Activated B cell treated with CpG ODN at 0.5 μM for 24 hours (primary cell): ENCODE data around the gene MTERF2. TPM values are rescaled to one million over a fixed set of nuclear protein-coding genes. Genes with fewer than 3 reads are reported as not detected.

Source experiments
- ATAC-seq: fragments of 200-7000 bp; cut with Tn5 transposase; one replicate; pipeline ENCODE4 v1.10.0; 2021; ENCODE audit warnings: low read depth, mild to moderate bottlenecking, moderate library complexity
- CTCF ChIA-PET: fragments of 350-600 bp; sonication (Branson Sonifier 250); formaldehyde crosslinking; loops from one replicate; lab custom pipeline; 2021; ENCODE audit warnings: antibody characterized with exemption; lab: Charles Lee
- POLR2A ChIA-PET: fragments of 350-600 bp; sonication (Branson Sonifier 250); formaldehyde crosslinking; loops from one replicate; lab custom pipeline; 2021; ENCODE audit warnings: antibody characterized with exemption; lab: Charles Lee
- DNase-seq: peaks from one replicate; pipeline ENCODE4 v3.0.0; 2022
- H3K27ac Mint-ChIP-seq: one replicate; pipeline ENCODE4 v1.8.0; 2020; ENCODE audit warnings: mixed read lengths
- H3K27me3 Mint-ChIP-seq: one replicate; pipeline ENCODE4 v1.8.0; 2021; ENCODE audit warnings: mixed read lengths
- H3K36me3 Mint-ChIP-seq: one replicate; pipeline ENCODE4 v1.8.0; 2021; ENCODE audit warnings: low read depth, mixed read lengths
- H3K4me1 Mint-ChIP-seq: one replicate; pipeline ENCODE4 v1.8.0; 2021; ENCODE audit warnings: mixed read lengths
- H3K4me3 Mint-ChIP-seq: one replicate; pipeline ENCODE4 v1.8.0; 2020; ENCODE audit warnings: mild to moderate bottlenecking, mixed read lengths
- H3K9me3 Mint-ChIP-seq: one replicate; pipeline ENCODE4 v1.8.0; 2020; ENCODE audit warnings: mixed read lengths
- CTCF ChIP-seq: fragments of 200-600 bp; IDR thresholded peaks from one replicate; pipeline ENCODE4 v1.8.0; 2022; ENCODE audit warnings: antibody characterized with exemption, mild to moderate bottlenecking
- intact Hi-C: fragments of 100-400 bp; cut with micrococcal nuclease; formaldehyde crosslinking; loops from one replicate; pipeline ENCODE4 v1.15.1; 2024
- total RNA-seq: library from RNA; stranded (reverse); gene quantifications from 2 replicates; pipeline ENCODE4 v1.2.3, GENCODE V29; 2022

Gene MTERF2
- total RNA-seq, 1 donor from 2014 or later = 9.4 TPM

- ChIA-PET CTCF (no interaction called here), POLR2A (no interaction called here)
- DNase-seq (no peak), ATAC-seq (no peak)
- TF ChIP-seq CTCF = no peak
- intact Hi-C loops = no loop called here
- no peaks in the 10 kb centered on the region for H3K27me3 Mint-ChIP-seq
- H3K9me3 Mint-ChIP-seq = no peaks in the 10 kb centered on the region
- no peak overlapping the region for H3K27ac Mint-ChIP-seq
- no peak overlapping the region for H3K4me3 Mint-ChIP-seq
- H3K4me1 Mint-ChIP-seq = peaks cover 10% of the 10 kb centered on the region
- peaks cover 32% of the 10 kb centered on the region for H3K36me3 Mint-ChIP-seq
Measured at GRCh38 chr12:106962286-106962685, 24.7 kb downstream of the MTERF2 start.

GRCh38 chr12:106960443-106960842 is 26.5 kb downstream of the MTERF2 start:
- Mint-ChIP-seq H3K27ac (no peak overlapping the region), H3K4me1 (peaks cover 18% of the 10 kb centered on the region), H3K9me3 (no peaks in the 10 kb centered on the region), H3K4me3 (no peak overlapping the region), H3K36me3 (peaks cover 30% of the 10 kb centered on the region), H3K27me3 (no peaks in the 10 kb centered on the region)
- intact Hi-C loops = no loop called here
- ATAC-seq = no peak
- CTCF ChIA-PET = no interaction called here
- no peak for TF ChIP-seq CTCF
- POLR2A ChIA-PET = no interaction called here
- no peak for DNase-seq

GRCh38 chr12:106957583-106957982 is 29.4 kb downstream of the MTERF2 start:
- intact Hi-C loops = loop anchor here (2.0 to 10.0 kb wide), 5 partner anchors 15 to 1850 kb away; partner anchors contain the start of genes CKAP4, CORO1C, PWP1 and WASHC4
- no peak for DNase-seq
- TF ChIP-seq CTCF = no peak
- H3K4me1 Mint-ChIP-seq = peaks cover 25% of the 10 kb centered on the region
- peak overlapping the region; percentile 84 for H3K27ac Mint-ChIP-seq
- peak overlapping the region; percentile 96 for H3K4me3 Mint-ChIP-seq
- ChIA-PET POLR2A (no interaction called here), CTCF (no interaction called here)
- ATAC-seq = no peak
- H3K27me3 Mint-ChIP-seq = no peaks in the 10 kb centered on the region
- H3K36me3 Mint-ChIP-seq = peaks cover 9% of the 10 kb centered on the region
- H3K9me3 Mint-ChIP-seq = no peaks in the 10 kb centered on the region

- ChIA-PET POLR2A (interaction anchor here (0.9 to 1.8 kb wide), 7 partner anchors 18 to 653 kb away, joined by 3 to 9 read pairs (median 4); partner anchors contain the start of genes CRY1, MTERF2 and POLR3B), CTCF (interaction anchor here (1.0 kb wide), 1 partner anchor 674 kb away, joined by 3 read pairs; no protein-coding TSS in a partner anchor)
- no peak for DNase-seq
- H3K4me1 Mint-ChIP-seq = peaks cover 23% of the 10 kb centered on the region
- peak overlapping the region; percentile 84 for H3K27ac Mint-ChIP-seq
- peaks cover 8% of the 10 kb centered on the region for H3K36me3 Mint-ChIP-seq
- H3K27me3 Mint-ChIP-seq = no peaks in the 10 kb centered on the region
- ATAC-seq = peak; percentile 14
- intact Hi-C loops = loop anchor here (1.0 to 10.0 kb wide), 8 partner anchors 17 to 1849 kb away; partner anchors contain the start of genes CKAP4, CORO1C, MTERF2 and PWP1
- no peak for TF ChIP-seq CTCF
- peak overlapping the region; percentile 96 for H3K4me3 Mint-ChIP-seq
- H3K9me3 Mint-ChIP-seq = no peaks in the 10 kb centered on the region
Measured at GRCh38 chr12:106956048-106956578, 30.8 kb downstream of the MTERF2 start.

- intact Hi-C loops = loop anchor here (1.0 to 10.0 kb wide), 10 partner anchors 17 to 1848 kb away; partner anchors contain the start of genes CKAP4, CORO1C, CRY1 and MTERF2
- ATAC-seq = peak; percentile 86
- H3K27me3 Mint-ChIP-seq = no peaks in the 10 kb centered on the region
Measured at GRCh38 chr12:106955377-106956047, 31.4 kb downstream of the MTERF2 start, which contains the start of gene TMEM263. Gene TMEM263 (plus strand): TSS chr12:106955907. CDS start chr12:106967117, 11,210 bp downstream.

More at GRCh38 chr12:106955377-106956047, 31.4 kb downstream of the MTERF2 start, which contains the start of gene TMEM263:
- ChIA-PET CTCF (interaction anchor here (0.7 to 1.0 kb wide), 2 partner anchors 149 to 673 kb away, joined by 3 read pairs; no protein-coding TSS in a partner anchor), POLR2A (interaction anchor here (0.7 to 1.8 kb wide), 8 partner anchors 19 to 652 kb away, joined by 3 to 9 read pairs (median 4); partner anchors contain the start of genes CRY1, MTERF2 and POLR3B)
- H3K4me3 Mint-ChIP-seq = peak within 1 kb of the TSS; percentile 96
- H3K36me3 Mint-ChIP-seq = peaks cover 6% of the 10 kb centered on the region
- H3K4me1 Mint-ChIP-seq = peaks cover 23% of the 10 kb centered on the region
- DNase-seq = peak; percentile 91
- H3K9me3 Mint-ChIP-seq = peaks cover 3% of the 10 kb centered on the region
- peak within 1 kb of the TSS; percentile 84 for H3K27ac Mint-ChIP-seq
- no peak for TF ChIP-seq CTCF
